ENCODE data around the gene PAOX. TPM values are rescaled to one million over a fixed set of nuclear protein-coding genes. Genes with fewer than 3 reads are reported as not detected.
"Not testable (repeated sequence)": the region's sequence is repeated elsewhere in the genome, so short reads cannot be mapped to it uniquely, and the experiment has no call there.

The PAOX gene
- total RNA-seq, 1 donor from 2014 or later: 7.8 TPM

GRCh38 chr10:133385214-133385613, 6.2 kb downstream of the PAOX start:
- no peak for DNase-seq (ENCODE audit: low read depth)

GRCh38 chr10:133386951-133387350, 7.9 kb downstream of the PAOX start:
- not testable (repeated sequence) for DNase-seq (ENCODE audit: low read depth)

GRCh38 chr10:133388236-133388972, 9.3 kb downstream of the PAOX start:
- no peak for DNase-seq (ENCODE audit: low read depth)

GRCh38 chr10:133388973-133389818, 10.1 kb downstream of the PAOX start:
- no peak for DNase-seq (ENCODE audit: low read depth)

- no peak for DNase-seq (ENCODE audit: low read depth)
Observed at GRCh38 chr10:133390597-133391248, 11.7 kb downstream of the PAOX start.

GRCh38 chr10:133391249-133391635, 12.2 kb downstream of the PAOX start:
- no peak for DNase-seq (ENCODE audit: low read depth)

- no peak for DNase-seq (ENCODE audit: low read depth)
Observed at GRCh38 chr10:133391761-133392518, 12.9 kb downstream of the PAOX start.

GRCh38 chr10:133393401-133394063, 14.5 kb downstream of the PAOX start:
- peak; percentile 17 for DNase-seq (ENCODE audit: low read depth)

GRCh38 chr10:133394064-133394663, 15.1 kb downstream of the PAOX start, which contains the start of gene MTG1:
TSS of gene MTG1 (plus strand) at chr10:133394157. CDS start at chr10:133394221, 64 bp downstream.
- DNase-seq (ENCODE audit: low read depth): peak; percentile 70

GRCh38 chr10:133394801-133395221, 15.7 kb downstream of the PAOX start:
- no peak for DNase-seq (ENCODE audit: low read depth)

GRCh38 chr10:133396035-133396624, 17.1 kb downstream of the PAOX start:
- no peak for DNase-seq (ENCODE audit: low read depth)

- no peak for DNase-seq (ENCODE audit: low read depth)
Observed at GRCh38 chr10:133397938-133398337, 18.9 kb downstream of the PAOX start.

GRCh38 chr10:133399123-133399601, 20.1 kb downstream of the PAOX start:
- DNase-seq (ENCODE audit: low read depth): no peak

GRCh38 chr10:133400624-133401424, 21.8 kb downstream of the PAOX start:
- DNase-seq (ENCODE audit: low read depth): no peak

- no peak for DNase-seq (ENCODE audit: low read depth)
Observed at GRCh38 chr10:133401500-133401899, 22.4 kb downstream of the PAOX start.

GRCh38 chr10:133401981-133402725, 23.1 kb downstream of the PAOX start:
- no peak for DNase-seq (ENCODE audit: low read depth)

GRCh38 chr10:133403359-133403758, 24.3 kb downstream of the PAOX start:
- DNase-seq (ENCODE audit: low read depth): no peak

- DNase-seq (ENCODE audit: low read depth): no peak
Observed at GRCh38 chr10:133403784-133404183, 24.7 kb downstream of the PAOX start.
